Measurements from ENCODE around the gene LEF1. TPM values are rescaled to one million over a fixed set of nuclear protein-coding genes. Genes with fewer than 3 reads are reported as not detected.
"Not testable (repeated sequence)": the region's sequence is repeated elsewhere in the genome, so short reads cannot be mapped to it uniquely, and the experiment has no call there.

The LEF1 gene
- total and polyA plus RNA-seq, 4 experiments from 2014 or later, result 307 to 399 (median 372) TPM

- H3K36me3 ChIP-seq (ENCODE audit: insufficient read depth, low read length), result peaks cover 42% of the 10 kb centered on the region
- intact Hi-C loops (cut with micrococcal nuclease), result no loop called here
- H3K4me3 ChIP-seq (ENCODE audit: low read length in 2 of 2), result no peak overlapping the region
- H3K27ac ChIP-seq (ENCODE audit: low read depth, low read length), result no peak overlapping the region
- Mint-ChIP-seq H3K9me3 (no peaks in the 10 kb centered on the region), H3K36me3 (peaks cover 26 to 74% of the 10 kb centered on the region in 2 donors), H3K4me3 (no peak overlapping the region), H3K27me3 (no peaks in the 10 kb centered on the region), H3K4me1 (peaks cover 25 to 64% (median 55%) of the 10 kb centered on the region in 4 donors), H3K27ac (peak overlapping the region in 4 of 7 donors; percentile 39 to 87 (median 64))
- H3K9me3 ChIP-seq (ENCODE audit: control insufficient read depth in 1 of 2, low read length in 2 of 2), result no peaks in the 10 kb centered on the region
- no peaks in the 10 kb centered on the region for H3K27me3 ChIP-seq (ENCODE audit: insufficient read depth, low read length)
- no peak for DNase-seq
- POLR2A ChIA-PET (ENCODE audit: partially characterized antibody), result no interaction called here
- peaks cover 61% of the 10 kb centered on the region for H3K4me1 ChIP-seq (ENCODE audit: insufficient read depth, low read length)
- CTCF ChIA-PET (ENCODE audit: partially characterized antibody), result interaction anchor here (0.9 to 2.0 kb wide), 12 partner anchors 9 to 522 kb away, joined by 3 to 9 read pairs (median 4); no protein-coding TSS in a partner anchor
Observed at GRCh38 chr4:108055787-108056186, 112.9 kb downstream of the LEF1 start.

- intact Hi-C loops (cut with micrococcal nuclease), result no loop called here
- Histone ChIP-seq H3K27ac (ENCODE audit: low read depth, low read length) (no peak overlapping the region), H3K9me3 (ENCODE audit: control insufficient read depth in 1 of 2, low read length in 2 of 2) (no peaks in the 10 kb centered on the region), H3K4me3 (ENCODE audit: low read length in 2 of 2) (no peak overlapping the region), H3K27me3 (ENCODE audit: insufficient read depth, low read length) (no peaks in the 10 kb centered on the region), H3K4me1 (ENCODE audit: insufficient read depth, low read length) (peaks cover 77% of the 10 kb centered on the region), H3K36me3 (ENCODE audit: insufficient read depth, low read length) (peaks cover 35% of the 10 kb centered on the region)
- peaks cover 0 to under 1% (median 0%) of the 10 kb centered on the region in 8 donors for H3K9me3 Mint-ChIP-seq
- H3K27ac Mint-ChIP-seq, result peak overlapping the region; percentile 64 to 95 (median 75)
- H3K36me3 Mint-ChIP-seq, result peaks cover 21 to 73% of the 10 kb centered on the region in 2 donors
- peak overlapping the region in 2 of 8 donors; percentile 15 to 18 for H3K4me3 Mint-ChIP-seq
- H3K4me1 Mint-ChIP-seq, result peaks cover 36 to 70% (median 61%) of the 10 kb centered on the region in 4 donors
- ChIA-PET CTCF (ENCODE audit: partially characterized antibody) (interaction anchor here (0.9 to 2.0 kb wide), 7 partner anchors 11 to 524 kb away, joined by 3 to 9 read pairs (median 6); no protein-coding TSS in a partner anchor), POLR2A (ENCODE audit: partially characterized antibody) (interaction anchor here (1.0 to 1.4 kb wide), 4 partner anchors 8 to 103 kb away, joined by 3 to 4 read pairs (median 4); no protein-coding TSS in a partner anchor)
- no peaks in the 10 kb centered on the region for H3K27me3 Mint-ChIP-seq
- DNase-seq, result no peak
Observed at GRCh38 chr4:108054025-108054638, 114.6 kb downstream of the LEF1 start.

- Histone ChIP-seq H3K27me3 (ENCODE audit: insufficient read depth, low read length) (no peaks in the 10 kb centered on the region), H3K36me3 (ENCODE audit: insufficient read depth, low read length) (peaks cover 38% of the 10 kb centered on the region), H3K4me1 (ENCODE audit: insufficient read depth, low read length) (peaks cover 75% of the 10 kb centered on the region), H3K27ac (ENCODE audit: low read depth, low read length) (no peak overlapping the region), H3K4me3 (ENCODE audit: low read length in 2 of 2) (no peak overlapping the region), H3K9me3 (ENCODE audit: control insufficient read depth in 1 of 2, low read length in 2 of 2) (no peaks in the 10 kb centered on the region)
- ChIA-PET POLR2A (ENCODE audit: partially characterized antibody) (interaction anchor here (0.6 to 1.2 kb wide), 4 partner anchors 9 to 85 kb away, joined by 3 read pairs; no protein-coding TSS in a partner anchor), CTCF (ENCODE audit: partially characterized antibody) (interaction anchor here (0.9 to 1.2 kb wide), 2 partner anchors 23 to 54 kb away, joined by 3 to 6 read pairs; no protein-coding TSS in a partner anchor)
- H3K27ac Mint-ChIP-seq, result peak overlapping the region; percentile 64 to 95 (median 75)
- intact Hi-C loops (cut with micrococcal nuclease), result loop anchor here (2.0 kb wide), 1 partner anchor 18 kb away; no protein-coding TSS in a partner anchor
- peak overlapping the region in 2 of 8 donors; percentile 0 to 55 for H3K4me3 Mint-ChIP-seq
- no peaks in the 10 kb centered on the region for H3K27me3 Mint-ChIP-seq
- peaks cover 0 to 2% (median 0%) of the 10 kb centered on the region in 8 donors for H3K9me3 Mint-ChIP-seq
- peaks cover 25 to 74% of the 10 kb centered on the region in 2 donors for H3K36me3 Mint-ChIP-seq
- peaks cover 40 to 76% (median 64%) of the 10 kb centered on the region in 4 donors for H3K4me1 Mint-ChIP-seq
- DNase-seq, result no peak
Observed at GRCh38 chr4:108053251-108053711, 115.5 kb downstream of the LEF1 start.

DNA sequence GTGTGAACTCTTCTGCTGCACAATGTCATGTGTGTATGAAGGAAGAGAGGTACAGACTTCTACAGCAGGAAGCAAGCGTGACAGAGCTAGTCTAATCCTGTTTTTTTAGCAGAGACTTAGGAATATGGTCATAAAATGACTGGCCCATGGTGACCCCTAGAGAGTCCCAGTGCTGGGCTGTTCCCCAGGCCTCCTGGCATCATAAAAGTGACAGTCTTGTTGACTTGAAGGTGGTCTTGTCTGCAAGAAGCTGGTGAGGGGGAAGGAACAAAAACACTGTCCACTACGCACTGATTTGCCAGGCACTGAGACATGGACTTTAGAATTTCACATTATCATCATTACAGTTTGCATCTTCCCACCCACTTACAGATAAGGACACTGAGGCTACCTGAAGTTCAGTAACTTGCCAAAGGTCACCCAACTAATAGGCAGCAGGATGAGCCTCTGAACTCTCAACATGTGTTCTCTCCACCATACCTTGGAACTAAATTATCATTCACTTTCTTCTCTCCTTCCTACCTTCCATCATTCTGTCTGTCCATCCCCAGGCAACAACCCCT, 116.1 kb downstream of the LEF1 start:
- H3K9me3 Mint-ChIP-seq, result peaks cover 0 to 2% (median 0%) of the 10 kb centered on the region in 8 donors
- Histone ChIP-seq H3K36me3 (ENCODE audit: insufficient read depth, low read length) (peaks cover 40% of the 10 kb centered on the region), H3K27me3 (ENCODE audit: insufficient read depth, low read length) (no peaks in the 10 kb centered on the region), H3K27ac (ENCODE audit: low read depth, low read length) (no peak overlapping the region), H3K4me1 (ENCODE audit: insufficient read depth, low read length) (peaks cover 75% of the 10 kb centered on the region), H3K4me3 (ENCODE audit: low read length in 2 of 2) (no peak overlapping the region), H3K9me3 (ENCODE audit: control insufficient read depth in 1 of 2, low read length in 2 of 2) (no peaks in the 10 kb centered on the region)
- H3K4me3 Mint-ChIP-seq, result peak overlapping the region in 2 of 8 donors; percentile 0 to 55
- peaks cover 28 to 78% of the 10 kb centered on the region in 2 donors for H3K36me3 Mint-ChIP-seq
- peak overlapping the region; percentile 38 to 95 (median 72) for H3K27ac Mint-ChIP-seq
- ChIA-PET CTCF (ENCODE audit: partially characterized antibody) (interaction anchor here (1.2 kb wide), 1 partner anchor 23 kb away, joined by 6 read pairs; no protein-coding TSS in a partner anchor), POLR2A (ENCODE audit: partially characterized antibody) (interaction anchor here (0.6 to 0.8 kb wide), 2 partner anchors 10 to 15 kb away, joined by 3 read pairs; no protein-coding TSS in a partner anchor)
- DNase-seq, result no peak
- H3K27me3 Mint-ChIP-seq, result no peaks in the 10 kb centered on the region
- peaks cover 40 to 78% (median 66%) of the 10 kb centered on the region in 4 donors for H3K4me1 Mint-ChIP-seq
- intact Hi-C loops (cut with micrococcal nuclease), result loop anchor here (2.0 kb wide), 1 partner anchor 18 kb away; no protein-coding TSS in a partner anchor

DNA sequence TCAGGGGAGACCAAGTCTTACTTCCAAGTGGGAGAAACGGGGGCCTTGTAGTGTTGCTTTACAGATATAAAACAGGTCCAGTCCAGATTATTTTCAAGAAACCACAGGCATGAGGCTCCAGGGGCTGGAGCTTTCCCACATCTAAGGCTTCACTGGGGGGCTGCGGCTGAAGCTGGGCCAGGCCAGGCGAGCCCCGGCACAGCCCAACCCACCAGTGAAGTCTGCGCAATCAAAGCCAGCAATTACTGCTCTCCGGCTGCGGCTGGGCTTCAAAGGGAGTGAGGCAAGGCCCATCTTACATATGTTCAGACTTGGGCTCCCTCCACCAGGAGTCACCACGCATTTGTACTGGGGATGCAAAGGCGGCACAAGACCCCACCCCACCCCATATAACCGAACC, 117.4 kb downstream of the LEF1 start:
- Mint-ChIP-seq H3K36me3 (peaks cover 36 to 78% of the 10 kb centered on the region in 2 donors), H3K9me3 (peaks cover 0 to 2% (median 0%) of the 10 kb centered on the region in 8 donors), H3K27ac (peak overlapping the region in 6 of 7 donors; percentile 70 to 96 (median 86)), H3K4me3 (peak overlapping the region in 5 of 8 donors; percentile 1 to 95 (median 29)), H3K4me1 (peaks cover 38 to 76% (median 67%) of the 10 kb centered on the region in 4 donors), H3K27me3 (no peaks in the 10 kb centered on the region)
- Histone ChIP-seq H3K4me1 (ENCODE audit: insufficient read depth, low read length) (peaks cover 73% of the 10 kb centered on the region), H3K27ac (ENCODE audit: low read depth, low read length) (peak overlapping the region; percentile 50), H3K4me3 (ENCODE audit: low read length in 2 of 2) (no peak overlapping the region), H3K27me3 (ENCODE audit: insufficient read depth, low read length) (no peaks in the 10 kb centered on the region), H3K9me3 (ENCODE audit: control insufficient read depth in 1 of 2, low read length in 2 of 2) (no peaks in the 10 kb centered on the region), H3K36me3 (ENCODE audit: insufficient read depth, low read length) (peaks cover 43% of the 10 kb centered on the region)
- DNase-seq, result no peak
- POLR2A ChIA-PET (ENCODE audit: partially characterized antibody), result interaction anchor here (1.3 kb wide), 1 partner anchor 64 kb away, joined by 3 read pairs; no protein-coding TSS in a partner anchor
- CTCF ChIA-PET (ENCODE audit: partially characterized antibody), result interaction anchor here (1.6 kb wide), 1 partner anchor 67 kb away, joined by 3 read pairs; no protein-coding TSS in a partner anchor
- intact Hi-C loops (cut with micrococcal nuclease), result loop anchor here (2.0 kb wide), 1 partner anchor 15 kb away; no protein-coding TSS in a partner anchor

- Histone ChIP-seq H3K27ac (ENCODE audit: low read depth, low read length) (peak overlapping the region; percentile 50), H3K4me3 (ENCODE audit: low read length in 2 of 2) (peak overlapping the region in 1 of 2 donors; percentile 37), H3K36me3 (ENCODE audit: insufficient read depth, low read length) (peaks cover 43% of the 10 kb centered on the region), H3K4me1 (ENCODE audit: insufficient read depth, low read length) (peaks cover 64% of the 10 kb centered on the region)
- intact Hi-C loops (cut with micrococcal nuclease), result loop anchor here (2.0 kb wide), 1 partner anchor 14 kb away; no protein-coding TSS in a partner anchor
- H3K36me3 Mint-ChIP-seq, result peaks cover 45 to 77% of the 10 kb centered on the region in 2 donors
- peak overlapping the region; percentile 89 to 98 (median 90) for H3K4me3 Mint-ChIP-seq
- DNase-seq; H3K27me3 Mint-ChIP-seq; H3K27me3 ChIP-seq (ENCODE audit: insufficient read depth, low read length); H3K9me3 ChIP-seq (ENCODE audit: control insufficient read depth in 1 of 2, low read length in 2 of 2); H3K9me3 Mint-ChIP-seq: not testable (repeated sequence)
- POLR2A ChIA-PET (ENCODE audit: partially characterized antibody), result interaction anchor here (0.9 to 1.4 kb wide), 6 partner anchors 15 to 116 kb away, joined by 3 read pairs; no protein-coding TSS in a partner anchor
- H3K4me1 Mint-ChIP-seq, result peaks cover 39 to 76% (median 65%) of the 10 kb centered on the region in 4 donors
- H3K27ac Mint-ChIP-seq, result peak overlapping the region; percentile 95 to 98 (median 96)
- CTCF ChIA-PET (ENCODE audit: partially characterized antibody), result interaction anchor here (1.1 to 1.6 kb wide), 3 partner anchors 8 to 68 kb away, joined by 3 read pairs; no protein-coding TSS in a partner anchor
Observed at GRCh38 chr4:108050166-108051111, 118.3 kb downstream of the LEF1 start.

Measured in CD4-positive, alpha-beta memory T cell (primary cell).